Retinal pigment epithelial cell (primary cell): ENCODE data around the gene FAM120B.

Experiments used
- DNase-seq: peaks from one replicate; pipeline ENCODE4 v3.0.0-alpha.2; 2010; ENCODE audit warnings: low read depth
- H3K4me3 ChIP-seq: 2 replicates; pipeline ENCODE4 v1.5.1; 2011; ENCODE audit warnings: mild to moderate bottlenecking, low read length, control low read depth, moderate library complexity
- TF ChIP-seq, protein P1 (sequence below): conservative IDR thresholded peaks from 2 replicates; pipeline ENCODE4 v1.5.1; 2011; ENCODE audit warnings: low read depth, low read length, control low read depth, inconsistent platforms

Gene FAM120B

DNA sequence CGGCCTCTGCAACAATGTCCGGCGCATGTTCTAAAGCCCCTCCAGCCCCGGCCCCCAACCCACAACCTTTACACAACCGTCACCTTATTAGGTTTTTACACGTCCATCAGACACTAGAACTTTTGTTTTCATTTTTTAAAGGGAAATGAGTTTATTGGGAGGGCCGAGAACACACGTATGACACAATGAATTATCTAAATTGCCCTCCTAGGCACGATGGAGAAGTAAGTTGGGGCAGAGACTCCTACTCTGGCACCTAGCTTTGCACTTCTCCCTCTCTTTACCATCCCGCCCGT is 14.5 kb upstream of the FAM120B start:
- DNase-seq, result no peak
- no peak overlapping the region for H3K4me3 ChIP-seq
- TF ChIP-seq, protein P1, sequence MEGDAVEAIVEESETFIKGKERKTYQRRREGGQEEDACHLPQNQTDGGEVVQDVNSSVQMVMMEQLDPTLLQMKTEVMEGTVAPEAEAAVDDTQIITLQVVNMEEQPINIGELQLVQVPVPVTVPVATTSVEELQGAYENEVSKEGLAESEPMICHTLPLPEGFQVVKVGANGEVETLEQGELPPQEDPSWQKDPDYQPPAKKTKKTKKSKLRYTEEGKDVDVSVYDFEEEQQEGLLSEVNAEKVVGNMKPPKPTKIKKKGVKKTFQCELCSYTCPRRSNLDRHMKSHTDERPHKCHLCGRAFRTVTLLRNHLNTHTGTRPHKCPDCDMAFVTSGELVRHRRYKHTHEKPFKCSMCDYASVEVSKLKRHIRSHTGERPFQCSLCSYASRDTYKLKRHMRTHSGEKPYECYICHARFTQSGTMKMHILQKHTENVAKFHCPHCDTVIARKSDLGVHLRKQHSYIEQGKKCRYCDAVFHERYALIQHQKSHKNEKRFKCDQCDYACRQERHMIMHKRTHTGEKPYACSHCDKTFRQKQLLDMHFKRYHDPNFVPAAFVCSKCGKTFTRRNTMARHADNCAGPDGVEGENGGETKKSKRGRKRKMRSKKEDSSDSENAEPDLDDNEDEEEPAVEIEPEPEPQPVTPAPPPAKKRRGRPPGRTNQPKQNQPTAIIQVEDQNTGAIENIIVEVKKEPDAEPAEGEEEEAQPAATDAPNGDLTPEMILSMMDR, result no peak

DNA sequence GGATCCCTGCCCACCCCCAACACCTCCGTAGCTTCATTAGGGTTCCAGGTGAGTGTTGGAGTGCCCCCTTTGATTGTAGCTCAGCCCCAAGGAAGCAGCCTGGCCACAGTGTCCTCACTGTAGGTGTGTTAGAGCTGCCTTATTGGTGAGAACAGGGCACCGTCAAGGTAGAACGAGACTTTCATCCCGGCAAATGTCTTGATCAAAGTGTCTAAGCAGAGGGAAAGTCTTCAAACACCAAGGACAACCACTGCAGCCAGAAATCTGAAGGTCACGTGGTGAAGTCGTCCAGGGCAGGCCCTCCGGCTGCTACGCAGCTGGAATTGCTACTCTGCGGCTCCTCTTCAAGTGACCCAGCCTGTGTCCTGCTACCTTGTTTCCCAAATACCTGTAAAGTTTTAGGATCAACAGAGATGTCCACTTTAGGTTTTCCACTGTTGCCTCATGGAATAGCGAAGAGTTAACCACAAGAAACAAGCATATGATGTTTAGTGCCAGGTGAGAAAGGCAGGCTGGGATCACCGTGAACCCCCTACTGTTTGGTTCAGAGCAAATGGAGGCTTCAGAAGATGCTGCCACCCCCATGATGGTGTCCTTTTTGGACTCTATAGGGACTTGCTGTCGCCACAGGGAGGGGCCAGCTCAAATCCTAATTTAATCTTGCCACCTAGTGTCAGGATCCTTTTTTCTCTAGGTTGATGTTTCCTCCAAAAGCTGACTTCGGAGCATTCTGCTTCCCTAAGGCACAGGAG is 14.0 kb upstream of the FAM120B start:
- H3K4me3 ChIP-seq, result no peak overlapping the region
- no peak for DNase-seq
- TF ChIP-seq, protein P1, result no peak

DNA sequence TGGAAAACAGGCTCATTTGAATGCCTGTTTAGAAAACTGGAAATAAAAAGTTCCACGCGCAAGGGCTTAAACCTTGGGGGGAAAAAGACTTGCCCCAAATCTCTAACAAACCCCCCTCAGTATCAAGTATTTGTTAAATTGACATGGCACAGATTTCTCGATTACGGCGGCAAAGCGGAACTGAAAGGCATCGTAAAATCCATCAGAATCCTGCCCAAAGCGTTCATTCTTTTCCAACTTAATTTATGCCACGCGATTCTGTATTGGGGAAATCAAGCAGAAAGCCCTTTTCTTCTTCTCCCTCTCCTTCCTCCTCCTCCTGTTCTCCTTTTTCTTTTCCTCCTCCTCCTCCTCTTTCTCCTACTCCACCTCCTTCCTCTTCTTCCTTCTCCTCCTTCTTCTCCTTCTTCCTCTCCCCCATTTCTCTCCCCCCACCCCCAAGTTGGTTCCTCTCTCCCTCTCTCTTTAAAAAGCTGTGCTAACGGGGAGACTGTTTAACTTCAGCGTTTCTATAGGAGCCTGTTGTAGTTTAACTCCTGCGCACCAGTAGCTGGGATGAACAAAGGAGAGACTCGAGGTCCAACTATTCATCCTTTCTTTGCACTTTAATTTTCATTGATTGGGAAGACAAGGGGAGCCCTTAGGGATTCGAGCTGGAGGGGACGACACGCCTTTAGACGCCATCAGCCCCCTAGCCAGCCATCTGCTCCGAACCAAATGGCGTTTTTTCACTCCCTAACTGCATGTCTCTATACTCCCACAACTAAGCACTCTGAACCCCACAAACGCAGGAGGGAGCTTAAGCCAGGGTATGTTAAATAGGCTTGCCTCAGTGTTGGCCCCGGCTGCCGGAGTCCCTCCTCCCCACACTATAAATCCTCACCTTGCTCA is 13.0 kb upstream of the FAM120B start:
- TF ChIP-seq, protein P1, result no peak
- no peak for DNase-seq
- H3K4me3 ChIP-seq, result no peak overlapping the region

DNA sequence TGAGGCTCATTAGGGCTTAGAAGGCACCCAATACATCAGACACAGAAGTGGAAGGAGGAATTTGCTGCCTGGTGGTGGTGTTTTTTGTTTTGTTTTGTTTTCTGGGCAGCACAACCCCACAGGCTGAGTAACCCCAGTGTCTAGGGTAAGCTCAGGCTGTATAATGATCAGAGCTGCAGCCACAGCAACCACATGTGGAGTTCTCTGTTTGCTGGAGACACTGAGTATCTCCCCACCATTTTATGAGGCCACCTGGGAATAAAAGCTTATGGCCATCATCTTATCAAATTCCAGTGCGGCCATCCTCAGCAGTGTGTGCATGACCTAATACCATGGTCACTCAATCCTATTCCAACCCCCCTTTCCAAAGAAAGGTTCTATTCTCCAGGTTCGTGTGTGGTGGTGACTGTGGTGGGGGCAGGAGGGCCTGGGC is 12.2 kb upstream of the FAM120B start:
- DNase-seq, result no peak
- no peak overlapping the region for H3K4me3 ChIP-seq
- TF ChIP-seq, protein P1, result no peak

DNA sequence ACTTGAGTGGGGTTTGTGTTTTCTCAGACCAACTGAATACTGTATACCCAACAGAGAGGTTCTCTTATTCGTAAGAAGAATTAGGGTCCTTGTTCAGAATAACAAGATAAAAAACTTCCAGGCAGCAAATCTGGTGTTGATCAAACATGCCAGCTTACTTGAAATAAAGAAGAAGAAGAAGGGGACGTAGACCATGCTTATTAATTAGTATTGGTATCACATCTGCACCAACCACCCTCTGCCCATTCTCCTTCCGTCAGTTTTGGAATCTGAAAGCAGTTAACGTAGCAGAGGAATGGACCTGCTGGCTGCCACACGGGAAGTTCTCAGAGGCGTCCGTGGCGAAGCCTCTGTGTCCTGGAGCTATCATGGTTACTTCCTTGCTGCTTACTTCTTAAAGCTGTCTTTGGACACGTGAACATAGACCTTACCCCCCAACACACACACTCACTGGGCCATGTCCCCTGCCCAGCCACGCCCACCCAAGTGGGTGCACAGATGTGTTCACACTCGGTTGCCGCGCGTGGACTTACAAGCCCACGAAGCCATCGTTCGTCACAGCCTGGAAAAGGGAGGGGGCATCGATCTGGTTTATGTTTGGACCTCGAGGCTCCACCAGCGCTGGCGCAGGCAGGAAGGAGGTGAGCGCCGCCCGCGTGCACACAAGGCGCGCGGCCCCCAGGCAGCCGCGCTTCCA is 11.6 kb upstream of the FAM120B start:
- DNase-seq, result no peak
- TF ChIP-seq, protein P1, result no peak
- no peak overlapping the region for H3K4me3 ChIP-seq

DNA sequence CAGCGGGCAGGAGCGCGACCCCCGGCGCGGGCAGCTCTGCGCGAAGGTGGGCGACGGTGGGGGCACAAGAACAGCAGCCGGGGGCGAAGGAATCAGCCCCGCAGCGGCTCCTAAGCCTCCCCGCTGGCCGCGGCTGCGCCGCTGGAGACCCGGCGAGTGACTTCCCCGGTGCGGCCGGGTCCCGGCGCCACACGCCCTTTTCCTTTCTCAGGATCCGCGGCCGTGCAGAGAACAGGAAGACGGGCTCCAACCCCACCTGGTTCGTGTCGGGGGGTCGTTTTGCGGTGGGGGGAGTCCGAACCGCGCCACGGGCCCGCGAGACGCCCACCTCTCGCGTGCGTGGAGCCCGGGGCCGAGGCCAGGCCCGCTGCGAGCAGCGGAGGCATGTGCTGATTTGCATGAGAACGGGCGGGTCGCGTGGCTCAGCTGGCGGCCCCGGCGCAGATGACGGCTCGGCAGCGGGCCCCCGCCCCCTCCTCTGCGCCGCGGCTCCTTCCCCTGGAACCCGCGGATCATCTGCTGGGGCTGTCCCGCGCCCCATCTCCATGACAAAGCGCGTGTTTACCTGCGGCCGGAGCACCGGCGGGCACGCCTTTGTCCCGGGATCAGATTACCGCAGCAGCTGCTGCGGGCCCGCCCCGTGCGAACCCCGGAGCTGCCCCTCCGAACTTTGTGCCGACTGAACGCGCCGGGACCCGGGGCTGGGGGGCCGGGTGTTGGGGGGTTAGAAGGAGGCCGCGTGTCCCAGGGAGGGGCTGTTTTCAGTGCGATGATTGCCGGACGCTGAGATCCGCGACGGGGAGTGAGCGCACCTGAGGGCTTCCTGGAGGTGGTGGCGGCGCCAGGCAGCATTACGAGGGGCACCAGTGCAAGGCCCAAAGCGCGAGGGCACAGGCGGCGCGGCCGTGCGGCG is 10.8 kb upstream of the FAM120B start:
- peak overlapping the region; percentile 19 for H3K4me3 ChIP-seq
- TF ChIP-seq, protein P1, result no peak
- DNase-seq, result no peak
